Ovary (tissue), 3 donors: ENCODE results near the gene SPRED2.

Source experiments
- CTCF ChIP-seq, 3 donors: fragments of 450-650 bp in 2 of 3; fragments of 200-600 bp in 1 of 3; IDR thresholded peaks; one replicate each; pipeline versions ENCODE4 v1.5.1 to v1.8.0; 2016 to 2022; ENCODE audit warnings: antibody characterized with exemption in 3 of 3, mild to moderate bottlenecking in 1 of 3
- EP300 ChIP-seq: sonication (generic); formaldehyde crosslinking; IDR thresholded peaks from one replicate; pipeline ENCODE4 v1.6.1; 2017; ENCODE audit warnings: antibody characterized with exemption
- donor health status: DM: no; HTN: no; CAD: no.

- no peak for TF ChIP-seq CTCF (IDR thresholded peaks at IDR 0.05)
- TF ChIP-seq EP300 = no peak
Observed at GRCh38 chr2:65294701-65295100, 137.7 kb downstream of the SPRED2 start.
